Omental fat pad (tissue), 4 donors: Measurements from ENCODE around the gene JAK1. TPM values are rescaled to one million over a fixed set of nuclear protein-coding genes. Genes with fewer than 3 reads are reported as not detected.

Experiments used
- ATAC-seq: fragments of 150-250 bp; one replicate; pipeline ENCODE4 v1.9.1; 2016; ENCODE audit warnings: mild to moderate bottlenecking, moderate library complexity; ENCODE audit not compliant: low FRiP score
- DNase-seq: peaks from one replicate; pipeline ENCODE4 v3.0.0-alpha.2; 2019; ENCODE audit warnings: low spot score
- total RNA-seq, 4 donors: library from RNA; depleted of rRNA; stranded (reverse); fragments of >200 nt; gene quantifications; one replicate each; pipeline ENCODE4 v1.1.0, GENCODE V29; 2016
- TF ChIP-seq, protein P1 (sequence below), 3 donors: fragments of 450-650 bp; IDR thresholded peaks; one replicate each; pipeline ENCODE4 v1.5.1; 2016 to 2017; ENCODE audit warnings: antibody characterized with exemption in 3 of 3, mild to moderate bottlenecking in 3 of 3, moderate library complexity in 2 of 3

Gene JAK1
- 100 to 1,000 TPM; 175 to 303 (median 204) TPM for total RNA-seq

DNA sequence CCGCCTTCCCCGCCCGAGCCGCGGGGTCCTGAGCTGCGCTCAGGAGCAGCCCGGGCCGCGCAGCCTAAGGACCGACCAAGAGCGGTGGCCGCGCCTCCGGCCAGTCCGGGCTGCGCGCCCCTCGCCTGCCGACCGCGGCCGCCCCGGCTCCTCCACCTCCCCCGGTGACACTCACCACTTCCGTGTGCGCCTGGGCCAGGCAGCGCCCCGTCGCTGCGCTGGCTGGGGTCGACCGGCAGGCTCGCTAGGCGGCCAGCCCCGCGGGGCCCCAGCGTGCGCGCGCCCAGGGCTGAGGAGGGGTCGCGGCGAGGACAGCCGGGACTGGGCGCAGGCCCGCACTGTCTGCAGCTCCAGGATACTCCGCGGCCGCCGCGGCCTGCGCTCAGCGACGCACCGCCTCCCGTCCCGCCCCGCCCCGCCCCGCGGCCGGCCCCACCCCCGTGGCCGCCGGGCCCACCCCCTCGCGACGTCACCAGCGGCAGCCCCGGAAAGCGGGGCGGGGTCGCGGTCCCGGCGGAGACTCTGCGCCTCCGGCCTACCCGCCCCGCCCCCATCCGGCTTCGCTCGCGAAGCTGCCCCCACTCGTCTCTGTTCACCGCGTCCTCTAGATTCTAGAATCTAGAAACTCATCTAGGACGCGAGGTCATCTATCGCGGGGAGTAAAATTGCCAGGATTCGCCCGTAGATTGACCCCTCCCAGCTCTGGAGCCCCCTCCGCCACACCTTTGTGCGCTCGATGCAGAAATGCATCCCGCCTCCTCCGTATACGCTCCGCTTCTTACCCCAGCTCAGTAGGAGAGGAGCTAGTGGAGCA is at the start of gene JAK1:
Gene JAK1, minus strand, starts transcription at position 392 of the 814 bp plus-strand sequence. CDS start 80,285 bp downstream, outside the sequence.
- ATAC-seq (peak; percentile 92), DNase-seq (peak; percentile 61)
- TF ChIP-seq, protein P1, sequence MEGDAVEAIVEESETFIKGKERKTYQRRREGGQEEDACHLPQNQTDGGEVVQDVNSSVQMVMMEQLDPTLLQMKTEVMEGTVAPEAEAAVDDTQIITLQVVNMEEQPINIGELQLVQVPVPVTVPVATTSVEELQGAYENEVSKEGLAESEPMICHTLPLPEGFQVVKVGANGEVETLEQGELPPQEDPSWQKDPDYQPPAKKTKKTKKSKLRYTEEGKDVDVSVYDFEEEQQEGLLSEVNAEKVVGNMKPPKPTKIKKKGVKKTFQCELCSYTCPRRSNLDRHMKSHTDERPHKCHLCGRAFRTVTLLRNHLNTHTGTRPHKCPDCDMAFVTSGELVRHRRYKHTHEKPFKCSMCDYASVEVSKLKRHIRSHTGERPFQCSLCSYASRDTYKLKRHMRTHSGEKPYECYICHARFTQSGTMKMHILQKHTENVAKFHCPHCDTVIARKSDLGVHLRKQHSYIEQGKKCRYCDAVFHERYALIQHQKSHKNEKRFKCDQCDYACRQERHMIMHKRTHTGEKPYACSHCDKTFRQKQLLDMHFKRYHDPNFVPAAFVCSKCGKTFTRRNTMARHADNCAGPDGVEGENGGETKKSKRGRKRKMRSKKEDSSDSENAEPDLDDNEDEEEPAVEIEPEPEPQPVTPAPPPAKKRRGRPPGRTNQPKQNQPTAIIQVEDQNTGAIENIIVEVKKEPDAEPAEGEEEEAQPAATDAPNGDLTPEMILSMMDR (IDR thresholded peaks at IDR 0.05), result no peak

DNA sequence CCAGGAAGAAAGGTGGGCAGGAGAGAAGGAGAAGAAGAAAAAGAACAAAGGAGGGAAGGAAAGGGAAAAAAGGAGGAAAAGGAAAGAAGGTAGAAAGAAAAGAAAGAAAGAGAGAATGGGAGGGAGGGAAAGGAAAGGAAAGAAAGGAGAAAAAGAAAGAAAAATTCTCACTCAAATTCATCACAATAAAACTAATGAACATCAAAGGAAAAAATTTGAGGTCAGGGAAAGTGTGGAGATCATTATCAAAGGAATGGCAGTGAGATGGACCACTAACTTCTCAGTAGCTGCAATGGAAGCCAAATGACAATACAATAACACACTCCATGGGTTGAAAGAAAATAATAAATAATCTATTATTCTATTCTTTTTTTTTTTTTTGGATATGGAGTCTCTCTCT is 48.0 kb upstream of the JAK1 start:
- TF ChIP-seq, protein P1 (IDR thresholded peaks at IDR 0.05), result no peak
- DNase-seq (no peak), ATAC-seq (no peak)

DNA sequence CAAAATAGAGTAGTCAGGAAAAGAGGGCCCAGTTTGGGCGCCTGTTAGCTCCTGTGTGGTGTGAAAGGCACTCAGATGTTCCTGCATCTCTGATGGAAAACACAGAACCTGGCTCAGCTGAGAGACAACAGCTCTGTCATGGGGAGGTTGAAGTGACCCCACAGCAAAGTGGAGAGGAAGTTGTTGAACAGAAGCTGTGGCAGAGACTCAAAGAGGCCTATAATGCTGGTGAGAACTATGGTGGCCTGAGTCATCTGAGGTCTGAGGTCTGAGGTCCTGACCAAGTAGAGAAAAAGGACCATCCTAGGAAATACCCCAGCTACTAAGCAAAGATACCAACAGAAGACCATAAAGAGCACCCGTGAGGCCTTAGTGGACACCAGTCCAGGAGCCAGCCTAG is 45.6 kb upstream of the JAK1 start:
- TF ChIP-seq, protein P1 (IDR thresholded peaks at IDR 0.05), result no peak
- ATAC-seq (no peak), DNase-seq (no peak)

DNA sequence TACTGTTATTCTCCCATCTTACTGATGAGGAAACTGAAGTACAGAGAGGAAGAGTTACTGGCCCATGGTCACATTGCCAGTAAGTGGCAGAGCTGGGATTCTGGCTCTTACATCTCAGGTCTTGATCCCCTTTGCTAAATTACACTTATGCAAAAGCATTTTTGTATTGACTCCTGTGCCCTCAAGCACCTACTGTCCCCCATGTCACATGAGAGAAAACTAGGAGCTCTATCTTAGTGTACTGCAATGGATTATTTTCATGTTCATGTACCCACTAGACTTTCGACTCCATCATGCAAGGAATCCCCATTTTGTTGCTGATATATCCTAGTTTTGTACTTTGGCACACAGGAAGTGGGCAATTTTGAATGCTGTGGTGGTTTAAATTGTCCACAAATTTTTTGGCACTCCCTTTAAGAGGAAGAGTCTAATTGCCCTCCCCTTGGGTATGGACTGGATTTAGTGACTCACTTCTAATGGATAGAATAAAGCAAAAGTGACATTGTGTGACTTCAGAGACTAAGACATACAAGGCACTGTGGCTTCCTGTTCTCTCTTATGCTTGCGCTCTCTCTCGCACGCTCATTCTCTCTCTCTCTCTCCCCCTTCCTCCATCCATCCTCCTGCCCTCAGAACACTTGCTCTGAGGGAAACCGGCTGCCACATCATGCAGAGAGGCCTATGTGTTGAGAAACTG is 43.5 kb upstream of the JAK1 start:
- no peak for DNase-seq
- TF ChIP-seq, protein P1 (IDR thresholded peaks at IDR 0.05), result no peak
- ATAC-seq, result no peak

DNA sequence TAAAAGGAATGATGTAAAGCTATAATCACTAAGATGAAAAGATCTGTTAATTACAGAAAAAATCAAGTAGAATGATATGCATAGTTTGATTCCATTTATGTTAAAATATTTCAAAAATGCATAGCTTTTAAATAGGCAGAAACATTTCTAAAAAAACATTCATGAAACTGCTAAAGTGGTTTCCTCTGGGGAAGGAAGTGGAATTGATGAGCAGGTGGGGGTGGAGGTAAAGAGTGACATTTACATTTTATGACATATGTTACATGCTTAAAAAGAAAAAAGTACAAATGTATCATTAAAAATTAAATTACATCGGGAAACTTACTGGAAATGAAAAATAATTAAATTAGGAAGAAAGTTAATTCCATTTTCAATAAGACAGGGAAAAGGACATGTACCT is 42.8 kb upstream of the JAK1 start:
- TF ChIP-seq, protein P1 (IDR thresholded peaks at IDR 0.05), result no peak
- no peak for ATAC-seq
- DNase-seq, result no peak

DNA sequence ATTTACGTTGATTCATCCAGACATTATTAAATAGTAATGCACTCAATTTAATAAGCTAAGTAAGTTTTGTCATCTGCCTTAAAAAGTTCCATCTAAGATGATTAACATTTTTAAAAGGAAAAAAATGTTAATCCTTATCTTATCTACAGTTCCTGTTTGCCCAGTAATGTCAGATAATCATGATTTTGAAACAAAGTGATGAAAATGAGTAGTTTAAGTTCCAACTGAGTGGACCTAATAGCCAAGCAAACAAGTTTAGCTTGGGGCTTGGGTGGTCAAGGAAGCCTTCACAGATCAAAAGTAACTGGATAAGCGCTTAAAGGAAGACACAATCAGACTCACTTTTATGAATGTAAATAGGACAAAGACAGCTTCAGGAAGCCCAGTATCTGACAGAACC is 40.5 kb upstream of the JAK1 start:
- DNase-seq (no peak), ATAC-seq (no peak)
- TF ChIP-seq, protein P1 (IDR thresholded peaks at IDR 0.05), result no peak
